GM12891 (cell line): ENCODE measurements around the gene CCND2.

Source experiments
- POLR2A ChIP-seq: IDR thresholded peaks from 2 replicates; pipeline ENCODE4 v1.6.1; 2011; ENCODE audit warnings: low read depth, low read length, control low read depth
- TAF1 ChIP-seq: IDR thresholded peaks from 2 replicates; pipeline ENCODE4 v1.6.1; 2011; ENCODE audit warnings: low read depth, low read length, control low read depth

DNA sequence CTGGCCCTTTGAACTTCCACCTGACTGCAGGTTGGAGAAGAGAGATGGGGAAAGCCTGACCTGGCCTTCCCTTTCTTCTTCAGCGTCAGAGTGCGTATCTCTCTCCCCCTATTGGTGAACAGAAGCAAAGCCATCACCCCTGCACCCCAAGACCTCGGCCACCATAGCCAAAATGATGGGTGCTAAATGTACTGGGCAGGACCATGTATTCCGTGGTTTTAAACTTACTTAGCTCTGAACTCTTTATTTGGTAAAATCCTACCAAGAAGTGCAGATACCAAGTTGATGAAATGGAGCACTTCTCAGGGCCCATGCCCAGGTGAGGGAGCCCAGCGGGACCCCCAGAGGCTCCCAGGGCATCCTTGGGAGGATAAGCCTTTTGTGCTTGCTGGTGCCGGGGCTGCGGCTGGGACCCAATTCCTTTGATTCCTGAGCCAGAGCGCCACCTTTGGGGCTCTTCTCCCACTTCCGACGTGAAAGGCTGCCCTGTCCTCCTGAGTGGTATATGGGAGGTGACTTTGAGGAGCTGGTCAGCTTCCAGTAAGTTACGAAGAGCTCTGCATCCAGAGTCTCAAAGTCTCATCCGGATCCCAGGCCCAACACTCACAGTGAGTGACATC is 9.4 kb downstream of the CCND2 start:
- TF ChIP-seq POLR2A, result no peak
- no peak for TF ChIP-seq TAF1
